GM21423 (cell line): ENCODE results near the gene PTEN.
"Not testable (repeated sequence)": the region's sequence is repeated elsewhere in the genome, so short reads cannot be mapped to it uniquely, and the experiment has no call there.

ENCODE experiments used
- ATAC-seq: cut with Tn5 transposase; IDR thresholded peaks from one replicate; pipeline ENCODE4 v1.9.1; 2021; ENCODE audit warnings: mild to moderate bottlenecking, moderate library complexity; ENCODE audit not compliant: unreplicated experiment

The PTEN gene

DNA sequence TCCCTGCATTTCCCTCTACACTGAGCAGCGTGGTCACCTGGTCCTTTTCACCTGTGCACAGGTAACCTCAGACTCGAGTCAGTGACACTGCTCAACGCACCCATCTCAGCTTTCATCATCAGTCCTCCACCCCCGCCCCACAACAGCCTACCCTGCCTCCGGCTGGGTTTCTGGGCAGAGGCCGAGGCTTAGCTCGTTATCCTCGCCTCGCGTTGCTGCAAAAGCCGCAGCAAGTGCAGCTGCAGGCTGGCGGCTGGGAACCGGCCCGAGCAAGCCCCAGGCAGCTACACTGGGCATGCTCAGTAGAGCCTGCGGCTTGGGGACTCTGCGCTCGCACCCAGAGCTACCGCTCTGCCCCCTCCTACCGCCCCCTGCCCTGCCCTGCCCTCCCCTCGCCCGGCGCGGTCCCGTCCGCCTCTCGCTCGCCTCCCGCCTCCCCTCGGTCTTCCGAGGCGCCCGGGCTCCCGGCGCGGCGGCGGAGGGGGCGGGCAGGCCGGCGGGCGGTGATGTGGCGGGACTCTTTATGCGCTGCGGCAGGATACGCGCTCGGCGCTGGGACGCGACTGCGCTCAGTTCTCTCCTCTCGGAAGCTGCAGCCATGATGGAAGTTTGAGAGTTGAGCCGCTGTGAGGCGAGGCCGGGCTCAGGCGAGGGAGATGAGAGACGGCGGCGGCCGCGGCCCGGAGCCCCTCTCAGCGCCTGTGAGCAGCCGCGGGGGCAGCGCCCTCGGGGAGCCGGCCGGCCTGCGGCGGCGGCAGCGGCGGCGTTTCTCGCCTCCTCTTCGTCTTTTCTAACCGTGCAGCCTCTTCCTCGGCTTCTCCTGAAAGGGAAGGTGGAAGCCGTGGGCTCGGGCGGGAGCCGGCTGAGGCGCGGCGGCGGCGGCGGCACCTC, at the start of gene PTEN, which contains the start of gene KLLN:
PTEN (plus strand) TSS at position 573 of the 891 bp plus-strand sequence. CDS start 845 bp downstream, outside the sequence.
KLLN (minus strand) TSS at position 481 of the 891 bp plus-strand sequence. CDS start 1,046 bp downstream, outside the sequence.
- ATAC-seq = peak; percentile 33

DNA sequence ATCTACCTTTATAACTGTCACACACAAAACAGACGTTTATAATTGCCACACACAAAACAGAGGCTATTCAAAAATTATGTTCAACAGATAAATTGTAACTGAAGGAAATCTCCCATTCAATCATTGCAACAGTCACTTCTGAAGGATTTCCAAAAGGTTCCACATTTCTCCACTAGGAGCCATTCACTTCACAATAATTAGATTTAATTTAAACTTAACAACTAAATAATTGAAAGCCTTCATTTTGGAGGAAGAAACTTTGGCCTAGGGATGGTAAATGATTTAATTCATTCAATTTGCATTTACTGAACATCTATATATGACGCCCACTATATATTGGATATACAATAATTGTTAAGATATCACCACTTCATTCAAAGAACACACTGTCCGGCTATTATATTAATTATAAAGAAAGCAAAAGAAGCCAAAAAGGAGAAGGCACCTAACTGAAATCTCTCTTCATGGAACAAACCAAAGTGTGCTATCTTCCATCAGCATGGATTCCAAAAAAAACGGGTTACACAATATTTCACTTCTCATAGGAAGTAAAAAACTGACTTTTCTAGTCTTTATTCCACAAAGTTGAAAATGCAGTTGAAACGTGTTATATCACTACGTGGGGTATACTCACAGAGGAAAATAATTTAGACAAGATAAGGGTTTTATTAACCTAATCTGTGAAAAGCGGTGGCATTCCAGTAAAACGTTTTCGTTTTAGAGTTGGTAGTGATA, 47.1 kb upstream of the PTEN start:
- no peak for ATAC-seq

DNA sequence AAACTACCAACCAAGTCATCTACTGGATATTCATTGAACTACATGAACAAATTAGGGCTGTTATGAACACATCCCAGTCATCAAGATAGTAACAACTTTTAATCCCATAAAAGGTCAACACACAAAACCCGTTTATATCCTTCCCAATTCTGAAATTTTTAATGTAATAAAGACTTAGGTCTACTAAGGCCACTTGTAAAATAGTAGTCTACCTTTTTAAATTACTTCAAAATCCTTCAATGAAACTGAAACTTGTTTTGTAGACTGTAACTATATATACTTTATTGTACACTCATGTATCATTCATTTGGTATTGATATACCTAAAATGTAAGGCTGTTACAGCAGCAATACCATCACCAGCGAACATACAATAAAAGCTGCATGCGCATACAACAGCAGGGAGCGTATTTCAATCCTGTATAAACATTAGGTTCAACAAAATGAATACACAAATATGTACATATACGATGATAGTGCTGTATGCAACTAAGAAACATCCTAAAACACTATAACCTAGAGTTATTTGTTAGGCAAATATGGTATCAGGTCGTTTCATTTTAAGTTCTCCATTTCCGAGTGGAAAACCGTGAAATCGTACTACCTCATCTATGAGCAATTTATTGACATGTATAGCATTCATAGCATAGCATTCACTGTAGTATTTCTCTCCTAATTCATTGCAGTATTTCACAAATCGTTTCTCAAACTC, 46.4 kb upstream of the PTEN start:
- no peak for ATAC-seq

DNA sequence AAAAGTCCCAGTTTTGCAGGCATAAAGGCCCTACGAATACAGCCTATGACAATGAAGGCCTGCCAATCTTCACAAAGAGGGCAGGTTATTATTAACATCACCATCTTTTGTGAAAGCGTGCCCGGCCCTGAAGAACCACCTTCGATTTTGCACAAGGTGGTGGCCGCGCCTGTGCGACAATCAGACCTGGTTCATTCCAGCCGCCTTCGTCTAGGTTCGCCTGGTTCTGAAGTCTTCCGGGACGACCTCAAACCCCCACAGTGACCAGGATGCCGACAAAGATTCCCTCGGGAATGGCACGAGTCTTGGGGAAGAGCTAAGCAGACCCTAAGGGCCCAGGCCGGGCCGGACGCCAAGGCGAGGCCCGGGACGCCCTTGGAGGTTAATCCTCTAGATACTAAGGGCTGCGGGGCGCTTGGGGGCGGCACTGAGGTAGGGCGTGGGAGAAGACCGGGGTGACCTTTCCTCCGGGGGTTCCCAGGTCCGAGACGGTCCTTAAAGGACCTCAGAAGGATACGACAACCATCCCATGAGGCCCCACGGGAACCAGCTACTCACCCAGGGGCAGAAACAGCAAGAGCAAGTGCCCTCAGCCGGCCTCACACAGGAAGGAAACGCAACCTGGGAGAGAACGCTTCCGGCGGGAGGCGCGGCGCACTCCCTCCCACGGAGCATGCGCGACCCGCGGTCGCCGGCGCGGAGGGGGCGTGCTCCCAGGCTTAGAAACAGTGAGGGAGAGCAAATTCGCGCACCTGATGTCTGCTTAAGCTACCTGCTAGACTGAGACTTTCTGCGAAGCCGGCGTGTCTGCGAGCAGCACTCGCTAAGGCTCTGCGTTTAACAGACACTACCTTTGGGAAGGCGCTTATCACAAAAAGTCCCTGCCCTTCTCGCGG, 45.6 kb upstream of the PTEN start, which contains the start of gene ATAD1:
ATAD1 (minus strand) TSS at position 618 of the 896 bp plus-strand sequence. CDS start 3,627 bp downstream, outside the sequence.
- peak; percentile 70 for ATAC-seq

DNA sequence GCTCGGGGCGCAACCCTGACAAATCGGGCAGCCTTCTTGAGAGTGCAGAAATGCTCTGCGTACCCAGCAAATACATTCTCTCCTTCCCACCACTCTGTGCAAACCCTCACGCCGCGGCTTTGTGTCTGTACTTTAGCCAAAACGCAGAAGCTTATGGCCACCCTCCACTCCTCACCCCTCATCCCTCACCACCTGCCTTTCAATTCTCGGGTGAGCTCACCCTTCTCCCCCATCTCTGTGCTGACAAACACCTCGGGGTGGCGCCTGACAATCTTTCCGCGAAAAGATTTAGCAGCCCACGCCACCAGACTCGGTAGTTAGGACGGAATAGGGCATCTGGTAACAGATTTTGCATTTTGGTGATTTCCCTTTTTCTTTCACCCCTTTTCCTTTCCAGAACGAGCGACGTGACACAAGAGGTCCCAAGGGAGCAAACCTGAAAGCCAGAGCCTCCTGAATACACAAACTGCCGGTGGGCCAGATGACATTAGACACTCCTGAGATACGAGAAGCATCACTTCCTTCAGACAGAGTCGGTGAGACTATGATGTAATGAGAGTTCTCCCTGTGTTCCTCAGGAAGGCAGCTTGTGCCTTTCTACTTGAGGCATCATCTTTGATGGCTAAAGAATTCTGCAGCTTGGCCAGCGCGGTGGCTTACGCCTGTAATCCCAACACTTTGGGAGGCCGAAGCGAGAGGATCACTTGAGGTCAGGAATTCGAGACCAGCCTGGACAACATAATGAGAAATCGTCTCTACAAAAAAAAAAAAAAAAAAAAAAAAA, 44.7 kb upstream of the PTEN start:
- peak; percentile 43 for ATAC-seq

DNA sequence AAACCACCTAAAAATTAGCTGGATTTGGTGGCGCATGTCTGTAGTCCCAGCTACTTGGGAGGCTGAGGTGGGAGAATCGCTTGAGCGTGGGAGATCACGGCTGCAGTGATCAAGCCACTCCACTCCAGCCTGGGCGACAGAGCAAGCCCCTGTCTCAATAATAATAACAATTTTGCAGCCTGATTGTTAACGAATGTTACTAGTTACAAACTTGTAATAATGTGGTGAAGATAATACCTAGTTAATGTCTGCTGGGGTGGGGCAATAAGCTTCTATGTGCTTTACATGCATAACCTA, 44.2 kb upstream of the PTEN start:
- ATAC-seq = no peak

DNA sequence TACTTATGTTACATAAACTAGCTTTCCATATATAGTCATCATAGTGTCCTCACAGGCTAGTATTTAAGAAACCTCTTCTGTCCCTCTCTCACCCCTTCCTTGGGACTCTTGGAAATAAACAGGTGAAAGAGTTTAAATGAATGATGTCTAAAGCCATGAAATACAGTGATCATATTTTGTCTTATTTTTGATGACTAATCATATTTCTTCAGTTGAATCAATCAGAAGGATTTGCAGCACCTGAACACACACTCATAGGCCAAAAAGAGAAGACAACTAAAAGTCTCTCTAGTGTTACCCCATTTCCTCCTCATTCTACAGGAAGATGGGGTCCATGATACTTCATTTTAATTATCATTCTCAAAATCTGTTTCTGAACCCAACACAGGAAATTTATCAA, 36.8 kb upstream of the PTEN start:
- ATAC-seq = no peak

DNA sequence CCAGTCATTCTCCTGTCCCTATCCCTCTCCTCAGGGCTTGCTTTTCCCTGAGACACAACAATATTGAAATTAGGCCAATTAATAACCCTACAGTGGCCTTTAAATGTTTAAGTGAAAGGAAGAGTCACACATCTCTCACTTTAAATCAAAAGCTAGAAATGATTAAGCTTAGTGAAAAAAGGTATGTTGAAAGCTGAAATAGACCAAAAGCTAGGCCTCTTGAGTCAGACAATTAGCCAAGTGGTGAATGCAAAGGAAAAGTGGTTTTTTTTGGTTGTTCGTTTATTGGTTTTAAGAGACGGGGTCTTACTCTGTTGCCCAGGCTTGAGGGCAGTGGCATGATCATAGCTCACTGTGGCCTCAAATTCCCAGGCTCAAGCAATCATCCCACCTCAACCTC, 35.7 kb upstream of the PTEN start:
- ATAC-seq = no peak

DNA sequence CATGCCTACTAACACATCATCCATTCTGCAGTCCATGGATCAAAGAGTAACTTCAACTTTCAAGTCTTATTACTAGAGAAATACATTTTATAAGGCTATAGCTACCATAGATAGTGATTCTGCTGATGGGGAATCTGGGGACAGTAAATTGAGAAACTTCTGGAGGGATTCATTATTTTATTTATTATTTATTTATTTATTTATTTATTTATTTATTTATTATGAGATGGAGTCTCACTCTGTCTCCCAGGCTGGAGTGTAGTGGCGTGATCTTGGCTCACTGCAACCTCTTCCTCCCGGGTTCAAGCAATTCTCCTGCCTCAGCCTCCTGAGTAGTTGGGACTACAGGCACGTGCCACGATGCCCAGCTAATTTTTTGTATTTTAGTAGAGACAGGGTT, 34.4 kb upstream of the PTEN start:
- not testable (repeated sequence) for ATAC-seq

DNA sequence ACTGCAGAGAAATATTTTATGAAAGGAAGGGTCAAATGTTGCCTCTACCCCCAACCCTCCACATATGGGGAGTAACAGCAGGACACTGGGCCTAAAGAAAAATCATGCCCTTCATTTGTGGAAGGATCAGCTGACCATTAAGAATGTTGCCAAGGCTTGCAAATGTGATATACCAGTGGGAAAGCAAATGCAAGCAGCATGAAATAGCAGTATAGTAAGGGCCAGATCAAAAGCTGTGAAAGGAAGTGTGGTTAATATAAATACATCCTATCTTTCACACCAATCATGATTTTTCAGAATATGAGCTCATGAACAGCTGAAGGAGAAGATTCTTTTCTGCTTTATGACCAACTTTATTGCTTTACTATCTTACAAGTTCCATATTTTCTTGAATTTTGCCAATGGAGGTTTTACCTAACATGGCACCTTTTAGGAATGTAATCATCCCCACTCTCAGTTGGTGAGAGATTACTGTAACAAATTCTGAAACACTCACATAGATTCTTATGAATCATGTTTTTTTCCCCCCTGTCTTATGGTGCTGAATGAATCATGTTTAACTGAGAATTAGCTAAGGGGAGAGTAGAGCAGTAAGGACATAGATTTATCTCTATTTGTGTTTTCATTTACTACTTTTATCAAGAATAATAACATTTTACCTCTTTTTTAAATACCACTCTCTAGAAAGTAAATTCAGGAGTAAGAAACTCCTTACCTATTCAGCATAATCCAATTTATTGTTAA, 33.3 kb upstream of the PTEN start:
- ATAC-seq = no peak

DNA sequence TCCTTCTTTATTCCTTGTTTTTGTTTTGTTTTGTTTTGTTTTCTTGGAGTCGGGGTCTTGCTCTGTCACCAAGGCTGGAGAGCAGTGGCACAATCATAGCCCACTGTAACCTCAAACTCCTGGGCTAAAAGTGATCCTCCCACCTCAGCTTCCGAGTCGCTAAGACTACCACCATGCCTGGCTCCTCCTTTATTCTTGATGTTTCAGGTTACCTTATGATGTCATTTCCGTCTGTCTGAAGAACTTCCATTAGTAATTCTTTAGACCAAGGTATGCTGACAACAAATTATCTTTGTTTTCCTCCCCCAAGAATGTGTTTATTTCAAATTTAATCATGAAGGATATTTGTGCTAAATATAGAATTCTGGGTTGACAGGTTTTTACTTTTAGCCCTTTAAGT, 27.3 kb upstream of the PTEN start:
- ATAC-seq = no peak

DNA sequence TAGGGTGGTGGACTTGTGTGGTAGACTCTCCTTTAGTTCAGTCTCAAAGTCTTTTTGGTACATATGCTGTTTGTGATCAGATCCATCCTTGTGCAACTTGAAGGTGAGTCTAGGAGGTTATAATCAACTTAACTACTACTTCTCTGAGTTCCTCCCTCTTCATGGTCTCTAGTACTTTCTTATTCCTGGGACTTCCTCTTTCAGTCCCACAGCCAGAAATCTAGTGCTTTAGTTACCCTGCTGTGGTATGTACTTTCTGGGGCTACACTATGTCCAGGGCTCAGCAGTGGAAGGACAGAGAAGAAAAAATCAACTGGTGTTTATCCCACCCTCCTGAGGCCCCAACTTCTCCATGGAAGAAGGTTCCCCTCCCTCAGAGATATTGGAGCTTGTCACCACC, 26.0 kb upstream of the PTEN start:
- ATAC-seq = no peak

DNA sequence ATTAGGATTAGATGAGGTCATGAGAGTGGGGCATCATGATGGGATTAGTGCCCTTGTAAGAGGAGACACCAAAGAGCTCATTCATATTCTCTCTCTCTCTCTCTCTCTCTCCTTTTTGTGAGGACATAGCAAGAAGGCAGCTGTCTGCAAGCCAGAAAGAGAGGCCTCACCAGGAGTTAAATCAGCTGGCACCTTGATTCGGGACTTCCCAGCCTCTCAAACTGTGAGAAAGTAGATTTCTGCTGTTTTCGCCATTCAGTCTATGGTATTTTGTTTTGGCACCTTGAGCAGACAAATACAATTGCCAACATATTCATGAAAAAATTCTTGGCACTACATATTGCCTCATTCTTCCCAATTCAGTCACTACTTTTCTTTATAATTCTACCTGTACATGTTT, 24.8 kb upstream of the PTEN start:
- no peak for ATAC-seq

DNA sequence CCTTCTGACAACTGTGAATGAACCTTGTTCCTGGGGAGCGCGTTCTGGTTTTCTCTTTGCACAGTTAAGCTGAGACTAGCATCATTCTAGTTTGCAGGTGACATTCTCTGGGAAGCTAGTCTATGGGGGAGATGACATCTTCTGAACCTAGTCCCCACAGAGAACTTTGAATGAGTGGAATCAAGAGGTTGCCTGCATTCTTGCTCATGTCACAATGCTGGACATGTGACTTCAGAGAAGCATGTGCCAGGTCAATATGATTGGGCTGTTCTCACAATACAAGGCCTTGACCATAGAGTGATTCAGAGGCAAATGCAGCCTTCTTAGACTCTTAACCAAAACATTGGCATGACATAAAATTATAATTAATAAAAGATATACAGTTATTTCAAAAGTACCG, 22.2 kb upstream of the PTEN start:
- no peak for ATAC-seq

DNA sequence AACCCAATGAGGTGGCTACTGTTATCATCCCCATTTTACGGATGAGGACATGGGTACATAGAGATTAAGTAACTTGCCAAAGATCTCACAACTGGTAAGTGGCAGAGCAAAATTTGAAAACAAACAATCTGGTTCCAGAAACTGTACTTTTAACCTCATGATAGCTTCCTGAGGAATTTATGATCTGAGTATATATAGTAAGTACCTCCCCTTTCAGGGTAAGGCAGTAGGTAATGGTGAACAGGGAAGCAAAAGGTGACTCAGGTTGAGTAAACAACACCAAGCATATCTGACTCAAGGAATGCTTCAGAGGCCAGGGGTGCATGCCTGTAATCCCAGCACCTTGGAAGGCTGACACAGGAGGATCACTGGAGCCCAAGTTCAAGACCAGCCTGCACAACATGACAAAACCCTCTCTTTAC, 21.2 kb upstream of the PTEN start:
- no peak for ATAC-seq

DNA sequence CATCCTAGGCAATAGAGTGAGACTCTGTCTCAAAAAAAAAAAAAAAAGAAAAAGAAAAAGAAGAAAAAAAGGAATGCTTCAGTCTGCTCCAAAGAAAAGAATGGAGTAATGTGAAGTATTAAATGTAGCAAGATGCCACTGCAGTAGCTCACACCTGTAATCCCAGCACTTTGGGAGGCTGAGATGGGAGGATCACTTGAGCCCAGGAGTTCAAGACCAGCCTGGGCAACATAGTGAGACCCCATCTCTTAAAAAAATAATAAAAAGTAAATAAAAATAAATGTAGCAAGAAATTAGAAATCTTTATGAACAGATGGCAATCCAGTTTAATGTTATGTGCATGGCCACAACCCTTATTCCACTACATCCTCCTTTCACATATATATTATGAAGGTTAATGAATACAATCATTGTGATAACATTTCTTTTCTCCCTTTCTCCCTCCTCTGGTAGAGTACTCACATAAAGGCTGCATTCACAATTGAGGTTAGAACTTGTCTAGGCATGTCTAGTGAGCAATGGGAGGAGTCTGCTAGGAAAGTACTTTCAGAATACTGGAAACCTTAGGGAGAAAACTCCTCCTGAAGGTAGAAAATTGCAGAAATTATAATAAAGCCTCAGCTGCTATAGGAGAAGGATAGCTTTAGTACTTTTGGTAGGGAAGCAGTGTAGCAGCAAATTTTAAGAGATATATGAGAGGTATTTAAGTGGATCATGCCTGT, 20.5 kb upstream of the PTEN start:
- ATAC-seq = no peak

DNA sequence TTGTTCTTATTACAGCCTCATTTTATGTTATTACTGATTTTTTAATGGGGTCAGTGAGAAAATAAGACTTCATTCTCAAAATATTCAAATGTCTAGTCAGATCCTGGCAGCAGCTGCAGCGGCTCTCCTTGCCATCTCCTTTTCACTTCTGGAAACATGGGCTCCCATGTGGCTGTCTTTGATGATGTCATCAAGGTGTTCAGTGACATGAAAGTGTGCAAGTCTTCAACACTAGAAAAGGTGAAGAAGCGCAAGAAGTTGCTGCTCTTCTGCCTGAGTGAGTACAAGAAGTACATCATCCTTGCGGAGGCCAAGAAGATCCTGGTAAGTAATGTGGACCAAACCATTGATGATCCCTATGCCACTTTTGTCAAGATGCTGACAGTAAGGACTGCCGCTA, 19.7 kb upstream of the PTEN start:
- ATAC-seq = no peak
